WTC11 (cell line): Measurements from ENCODE around the gene SLC2A4. TPM values are rescaled to one million over a fixed set of nuclear protein-coding genes. Genes with fewer than 3 reads are reported as not detected.

Source experiments
- ATF1 ChIP-seq: sonication (generic); formaldehyde crosslinking; IDR thresholded peaks from 2 replicates; pipeline ENCODE4 v1.8.1; 2023; ENCODE audit warnings: mild to moderate bottlenecking, moderate library complexity, missing genetic modification reagents
- ETV6 ChIP-seq: sonication (generic); formaldehyde crosslinking; IDR thresholded peaks from 2 replicates; pipeline ENCODE4 v1.8.1; 2022; ENCODE audit warnings: mild to moderate bottlenecking, missing genetic modification reagents
- JUN ChIP-seq: sonication (generic); formaldehyde crosslinking; IDR thresholded peaks from 2 replicates; pipeline ENCODE4 v1.8.0; 2023; ENCODE audit warnings: mild to moderate bottlenecking, missing genetic modification reagents
- NFYB ChIP-seq: sonication (generic); formaldehyde crosslinking; conservative IDR thresholded peaks from 2 replicates; pipeline ENCODE4 v1.8.0; 2022; ENCODE audit warnings: low read depth, missing genetic modification reagents
- NR1H2 ChIP-seq: sonication (generic); formaldehyde crosslinking; IDR thresholded peaks from 2 replicates; pipeline ENCODE4 v1.9.0; 2021; ENCODE audit warnings: mild to moderate bottlenecking, moderate library complexity, missing genetic modification reagents
- PRRX2 ChIP-seq: fragments of 250-450 bp; sonication (Bioruptor Pico); IDR thresholded peaks from 2 replicates; pipeline ENCODE4 v1.8.0; 2021; ENCODE audit warnings: mild to moderate bottlenecking
- SMAD4 ChIP-seq: sonication (generic); formaldehyde crosslinking; IDR thresholded peaks from 2 replicates; pipeline ENCODE4 v1.8.0; 2022; ENCODE audit warnings: mild to moderate bottlenecking, missing genetic modification reagents
- TEAD1 ChIP-seq: sonication (generic); formaldehyde crosslinking; IDR thresholded peaks from 2 replicates; pipeline ENCODE4 v1.8.0; 2022; ENCODE audit warnings: mild to moderate bottlenecking, missing genetic modification reagents
- ZNF138 ChIP-seq: sonication (generic); formaldehyde crosslinking; conservative IDR thresholded peaks from 2 replicates; pipeline ENCODE4 v1.8.1; 2022; ENCODE audit warnings: mild to moderate bottlenecking, moderate library complexity, missing genetic modification reagents
- ZNF219 ChIP-seq: sonication (generic); formaldehyde crosslinking; IDR thresholded peaks from 2 replicates; pipeline ENCODE4 v1.8.0; 2023; ENCODE audit warnings: missing genetic modification reagents, mild to moderate bottlenecking, borderline replicate concordance
- ZNF317 ChIP-seq: sonication (generic); formaldehyde crosslinking; IDR thresholded peaks from 2 replicates; pipeline ENCODE4 v1.8.1; 2023; ENCODE audit warnings: low read depth, mild to moderate bottlenecking, moderate library complexity, missing genetic modification reagents, borderline replicate concordance
- ZNF396 ChIP-seq: fragments of 250-450 bp; sonication (Bioruptor Pico); IDR thresholded peaks from 2 replicates; pipeline ENCODE4 v1.8.0; 2021; ENCODE audit warnings: mild to moderate bottlenecking, moderate library complexity, borderline replicate concordance
- total RNA-seq: library from RNA; stranded (reverse); gene quantifications from 3 replicates; pipeline ENCODE4 v1.2.3, GENCODE V29; 2021
- TF ChIP-seq, protein P1 (sequence below): fragments of 200-600 bp; IDR thresholded peaks from 2 replicates; pipeline ENCODE4 v1.8.0; 2022; ENCODE audit warnings: antibody characterized with exemption
- TF ChIP-seq, protein P2 (sequence below): sonication (generic); formaldehyde crosslinking; IDR thresholded peaks from 2 replicates; pipeline ENCODE4 v1.8.0; 2022; ENCODE audit warnings: missing genetic modification reagents
- TF ChIP-seq, protein P3 (sequence below): sonication (generic); formaldehyde crosslinking; IDR thresholded peaks from 2 replicates; pipeline ENCODE4 v1.8.0; 2022; ENCODE audit warnings: mild to moderate bottlenecking, missing genetic modification reagents
- TF ChIP-seq, protein P4 (sequence below): fragments of 250-450 bp; sonication (Bioruptor Pico); IDR thresholded peaks from 2 replicates; pipeline ENCODE4 v1.9.0; 2021; ENCODE audit warnings: mild to moderate bottlenecking, borderline replicate concordance
- TF ChIP-seq, protein P5 (sequence below): sonication (generic); formaldehyde crosslinking; IDR thresholded peaks from 2 replicates; pipeline ENCODE4 v1.8.1; 2022; ENCODE audit warnings: missing genetic modification reagents, borderline replicate concordance
- TF ChIP-seq, protein P6 (sequence below): sonication (generic); formaldehyde crosslinking; IDR thresholded peaks from 2 replicates; pipeline ENCODE4 v1.8.0; 2022; ENCODE audit warnings: mild to moderate bottlenecking, missing genetic modification reagents
- TF ChIP-seq, protein P7 (sequence below): sonication (generic); formaldehyde crosslinking; conservative IDR thresholded peaks from 2 replicates; pipeline ENCODE4 v1.8.1; 2022; ENCODE audit warnings: mild to moderate bottlenecking, missing genetic modification reagents
- TF ChIP-seq, protein P8 (sequence below): sonication (generic); formaldehyde crosslinking; IDR thresholded peaks from 2 replicates; pipeline ENCODE4 v1.8.1; 2023; ENCODE audit warnings: mild to moderate bottlenecking, missing genetic modification reagents, borderline replicate concordance
- TF ChIP-seq, protein P9 (sequence below): sonication (generic); formaldehyde crosslinking; IDR thresholded peaks from 2 replicates; pipeline ENCODE4 v1.8.1; 2022; ENCODE audit warnings: mild to moderate bottlenecking, moderate library complexity, missing genetic modification reagents

SLC2A4 gene
- total RNA-seq, 1 experiment from 2014 or later, result 6.4 TPM

DNA sequence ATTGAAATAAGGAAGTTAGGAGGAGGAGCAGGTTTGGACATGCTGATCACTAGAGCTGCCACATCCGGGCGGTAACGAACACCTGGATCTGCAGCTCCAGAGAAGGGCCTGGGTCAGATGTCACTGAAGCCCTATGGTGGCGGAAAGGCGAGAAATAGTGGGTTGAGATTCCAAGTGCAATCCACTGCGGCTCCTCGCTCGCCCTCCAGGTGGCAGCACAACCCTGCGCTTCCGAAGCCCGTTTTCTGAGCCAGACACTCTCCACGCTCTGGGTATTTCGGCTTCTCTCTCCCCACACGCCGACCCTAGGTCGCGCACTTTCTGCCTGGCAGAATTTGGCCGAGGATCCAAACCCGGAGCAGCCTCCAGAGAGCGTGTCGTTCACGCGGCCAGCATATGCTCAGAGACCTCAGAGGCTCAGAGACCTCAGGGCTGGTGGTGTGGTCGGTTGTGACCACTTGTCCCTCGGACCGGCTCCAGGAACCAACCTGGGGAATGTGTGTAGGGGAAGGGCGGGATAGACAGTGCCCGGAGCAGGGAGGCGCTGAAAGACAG, 922 bp upstream of the SLC2A4 start (continued):
- TF ChIP-seq, protein P1, sequence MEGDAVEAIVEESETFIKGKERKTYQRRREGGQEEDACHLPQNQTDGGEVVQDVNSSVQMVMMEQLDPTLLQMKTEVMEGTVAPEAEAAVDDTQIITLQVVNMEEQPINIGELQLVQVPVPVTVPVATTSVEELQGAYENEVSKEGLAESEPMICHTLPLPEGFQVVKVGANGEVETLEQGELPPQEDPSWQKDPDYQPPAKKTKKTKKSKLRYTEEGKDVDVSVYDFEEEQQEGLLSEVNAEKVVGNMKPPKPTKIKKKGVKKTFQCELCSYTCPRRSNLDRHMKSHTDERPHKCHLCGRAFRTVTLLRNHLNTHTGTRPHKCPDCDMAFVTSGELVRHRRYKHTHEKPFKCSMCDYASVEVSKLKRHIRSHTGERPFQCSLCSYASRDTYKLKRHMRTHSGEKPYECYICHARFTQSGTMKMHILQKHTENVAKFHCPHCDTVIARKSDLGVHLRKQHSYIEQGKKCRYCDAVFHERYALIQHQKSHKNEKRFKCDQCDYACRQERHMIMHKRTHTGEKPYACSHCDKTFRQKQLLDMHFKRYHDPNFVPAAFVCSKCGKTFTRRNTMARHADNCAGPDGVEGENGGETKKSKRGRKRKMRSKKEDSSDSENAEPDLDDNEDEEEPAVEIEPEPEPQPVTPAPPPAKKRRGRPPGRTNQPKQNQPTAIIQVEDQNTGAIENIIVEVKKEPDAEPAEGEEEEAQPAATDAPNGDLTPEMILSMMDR, result peak; percentile 77
- TF ChIP-seq NFYB (CRISPR knock-in tag) (no peak), PRRX2 (CRISPR knock-in tag) (no peak), SMAD4 (no peak), ZNF317 (no peak), TEAD1 (CRISPR knock-in tag) (peak; percentile 90; the same call in 1 of the 2 replicates), JUN (no peak), ZNF138 (no peak), ZNF219 (CRISPR knock-in tag) (no peak), ATF1 (CRISPR knock-in tag) (no peak), ZNF396 (no peak), ETV6 (CRISPR knock-in tag) (peak; percentile 87), NR1H2 (CRISPR knock-in tag) (no peak)
- TF ChIP-seq, protein P2, sequence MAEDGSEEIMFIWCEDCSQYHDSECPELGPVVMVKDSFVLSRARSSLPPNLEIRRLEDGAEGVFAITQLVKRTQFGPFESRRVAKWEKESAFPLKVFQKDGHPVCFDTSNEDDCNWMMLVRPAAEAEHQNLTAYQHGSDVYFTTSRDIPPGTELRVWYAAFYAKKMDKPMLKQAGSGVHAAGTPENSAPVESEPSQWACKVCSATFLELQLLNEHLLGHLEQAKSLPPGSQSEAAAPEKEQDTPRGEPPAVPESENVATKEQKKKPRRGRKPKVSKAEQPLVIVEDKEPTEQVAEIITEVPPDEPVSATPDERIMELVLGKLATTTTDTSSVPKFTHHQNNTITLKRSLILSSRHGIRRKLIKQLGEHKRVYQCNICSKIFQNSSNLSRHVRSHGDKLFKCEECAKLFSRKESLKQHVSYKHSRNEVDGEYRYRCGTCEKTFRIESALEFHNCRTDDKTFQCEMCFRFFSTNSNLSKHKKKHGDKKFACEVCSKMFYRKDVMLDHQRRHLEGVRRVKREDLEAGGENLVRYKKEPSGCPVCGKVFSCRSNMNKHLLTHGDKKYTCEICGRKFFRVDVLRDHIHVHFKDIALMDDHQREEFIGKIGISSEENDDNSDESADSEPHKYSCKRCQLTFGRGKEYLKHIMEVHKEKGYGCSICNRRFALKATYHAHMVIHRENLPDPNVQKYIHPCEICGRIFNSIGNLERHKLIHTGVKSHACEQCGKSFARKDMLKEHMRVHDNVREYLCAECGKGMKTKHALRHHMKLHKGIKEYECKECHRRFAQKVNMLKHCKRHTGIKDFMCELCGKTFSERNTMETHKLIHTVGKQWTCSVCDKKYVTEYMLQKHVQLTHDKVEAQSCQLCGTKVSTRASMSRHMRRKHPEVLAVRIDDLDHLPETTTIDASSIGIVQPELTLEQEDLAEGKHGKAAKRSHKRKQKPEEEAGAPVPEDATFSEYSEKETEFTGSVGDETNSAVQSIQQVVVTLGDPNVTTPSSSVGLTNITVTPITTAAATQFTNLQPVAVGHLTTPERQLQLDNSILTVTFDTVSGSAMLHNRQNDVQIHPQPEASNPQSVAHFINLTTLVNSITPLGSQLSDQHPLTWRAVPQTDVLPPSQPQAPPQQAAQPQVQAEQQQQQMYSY, result peak; percentile 97
- TF ChIP-seq, protein P3, sequence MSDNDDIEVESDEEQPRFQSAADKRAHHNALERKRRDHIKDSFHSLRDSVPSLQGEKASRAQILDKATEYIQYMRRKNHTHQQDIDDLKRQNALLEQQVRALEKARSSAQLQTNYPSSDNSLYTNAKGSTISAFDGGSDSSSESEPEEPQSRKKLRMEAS (CRISPR knock-in tag), result peak; percentile 87
- TF ChIP-seq, protein P4, sequence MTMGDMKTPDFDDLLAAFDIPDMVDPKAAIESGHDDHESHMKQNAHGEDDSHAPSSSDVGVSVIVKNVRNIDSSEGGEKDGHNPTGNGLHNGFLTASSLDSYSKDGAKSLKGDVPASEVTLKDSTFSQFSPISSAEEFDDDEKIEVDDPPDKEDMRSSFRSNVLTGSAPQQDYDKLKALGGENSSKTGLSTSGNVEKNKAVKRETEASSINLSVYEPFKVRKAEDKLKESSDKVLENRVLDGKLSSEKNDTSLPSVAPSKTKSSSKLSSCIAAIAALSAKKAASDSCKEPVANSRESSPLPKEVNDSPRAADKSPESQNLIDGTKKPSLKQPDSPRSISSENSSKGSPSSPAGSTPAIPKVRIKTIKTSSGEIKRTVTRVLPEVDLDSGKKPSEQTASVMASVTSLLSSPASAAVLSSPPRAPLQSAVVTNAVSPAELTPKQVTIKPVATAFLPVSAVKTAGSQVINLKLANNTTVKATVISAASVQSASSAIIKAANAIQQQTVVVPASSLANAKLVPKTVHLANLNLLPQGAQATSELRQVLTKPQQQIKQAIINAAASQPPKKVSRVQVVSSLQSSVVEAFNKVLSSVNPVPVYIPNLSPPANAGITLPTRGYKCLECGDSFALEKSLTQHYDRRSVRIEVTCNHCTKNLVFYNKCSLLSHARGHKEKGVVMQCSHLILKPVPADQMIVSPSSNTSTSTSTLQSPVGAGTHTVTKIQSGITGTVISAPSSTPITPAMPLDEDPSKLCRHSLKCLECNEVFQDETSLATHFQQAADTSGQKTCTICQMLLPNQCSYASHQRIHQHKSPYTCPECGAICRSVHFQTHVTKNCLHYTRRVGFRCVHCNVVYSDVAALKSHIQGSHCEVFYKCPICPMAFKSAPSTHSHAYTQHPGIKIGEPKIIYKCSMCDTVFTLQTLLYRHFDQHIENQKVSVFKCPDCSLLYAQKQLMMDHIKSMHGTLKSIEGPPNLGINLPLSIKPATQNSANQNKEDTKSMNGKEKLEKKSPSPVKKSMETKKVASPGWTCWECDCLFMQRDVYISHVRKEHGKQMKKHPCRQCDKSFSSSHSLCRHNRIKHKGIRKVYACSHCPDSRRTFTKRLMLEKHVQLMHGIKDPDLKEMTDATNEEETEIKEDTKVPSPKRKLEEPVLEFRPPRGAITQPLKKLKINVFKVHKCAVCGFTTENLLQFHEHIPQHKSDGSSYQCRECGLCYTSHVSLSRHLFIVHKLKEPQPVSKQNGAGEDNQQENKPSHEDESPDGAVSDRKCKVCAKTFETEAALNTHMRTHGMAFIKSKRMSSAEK (CRISPR knock-in tag), result no peak
- TF ChIP-seq, protein P5, sequence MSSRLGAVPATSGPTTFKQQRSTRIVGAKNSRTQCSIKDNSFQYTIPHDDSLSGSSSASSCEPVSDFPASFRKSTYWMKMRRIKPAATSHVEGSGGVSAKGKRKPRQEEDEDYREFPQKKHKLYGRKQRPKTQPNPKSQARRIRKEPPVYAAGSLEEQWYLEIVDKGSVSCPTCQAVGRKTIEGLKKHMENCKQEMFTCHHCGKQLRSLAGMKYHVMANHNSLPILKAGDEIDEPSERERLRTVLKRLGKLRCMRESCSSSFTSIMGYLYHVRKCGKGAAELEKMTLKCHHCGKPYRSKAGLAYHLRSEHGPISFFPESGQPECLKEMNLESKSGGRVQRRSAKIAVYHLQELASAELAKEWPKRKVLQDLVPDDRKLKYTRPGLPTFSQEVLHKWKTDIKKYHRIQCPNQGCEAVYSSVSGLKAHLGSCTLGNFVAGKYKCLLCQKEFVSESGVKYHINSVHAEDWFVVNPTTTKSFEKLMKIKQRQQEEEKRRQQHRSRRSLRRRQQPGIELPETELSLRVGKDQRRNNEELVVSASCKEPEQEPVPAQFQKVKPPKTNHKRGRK (CRISPR knock-in tag), result no peak
- TF ChIP-seq, protein P6, sequence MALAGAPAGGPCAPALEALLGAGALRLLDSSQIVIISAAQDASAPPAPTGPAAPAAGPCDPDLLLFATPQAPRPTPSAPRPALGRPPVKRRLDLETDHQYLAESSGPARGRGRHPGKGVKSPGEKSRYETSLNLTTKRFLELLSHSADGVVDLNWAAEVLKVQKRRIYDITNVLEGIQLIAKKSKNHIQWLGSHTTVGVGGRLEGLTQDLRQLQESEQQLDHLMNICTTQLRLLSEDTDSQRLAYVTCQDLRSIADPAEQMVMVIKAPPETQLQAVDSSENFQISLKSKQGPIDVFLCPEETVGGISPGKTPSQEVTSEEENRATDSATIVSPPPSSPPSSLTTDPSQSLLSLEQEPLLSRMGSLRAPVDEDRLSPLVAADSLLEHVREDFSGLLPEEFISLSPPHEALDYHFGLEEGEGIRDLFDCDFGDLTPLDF (CRISPR knock-in tag), result no peak
- TF ChIP-seq, protein P7, sequence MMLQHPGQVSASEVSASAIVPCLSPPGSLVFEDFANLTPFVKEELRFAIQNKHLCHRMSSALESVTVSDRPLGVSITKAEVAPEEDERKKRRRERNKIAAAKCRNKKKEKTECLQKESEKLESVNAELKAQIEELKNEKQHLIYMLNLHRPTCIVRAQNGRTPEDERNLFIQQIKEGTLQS (CRISPR knock-in tag), result no peak
- TF ChIP-seq, protein P8, sequence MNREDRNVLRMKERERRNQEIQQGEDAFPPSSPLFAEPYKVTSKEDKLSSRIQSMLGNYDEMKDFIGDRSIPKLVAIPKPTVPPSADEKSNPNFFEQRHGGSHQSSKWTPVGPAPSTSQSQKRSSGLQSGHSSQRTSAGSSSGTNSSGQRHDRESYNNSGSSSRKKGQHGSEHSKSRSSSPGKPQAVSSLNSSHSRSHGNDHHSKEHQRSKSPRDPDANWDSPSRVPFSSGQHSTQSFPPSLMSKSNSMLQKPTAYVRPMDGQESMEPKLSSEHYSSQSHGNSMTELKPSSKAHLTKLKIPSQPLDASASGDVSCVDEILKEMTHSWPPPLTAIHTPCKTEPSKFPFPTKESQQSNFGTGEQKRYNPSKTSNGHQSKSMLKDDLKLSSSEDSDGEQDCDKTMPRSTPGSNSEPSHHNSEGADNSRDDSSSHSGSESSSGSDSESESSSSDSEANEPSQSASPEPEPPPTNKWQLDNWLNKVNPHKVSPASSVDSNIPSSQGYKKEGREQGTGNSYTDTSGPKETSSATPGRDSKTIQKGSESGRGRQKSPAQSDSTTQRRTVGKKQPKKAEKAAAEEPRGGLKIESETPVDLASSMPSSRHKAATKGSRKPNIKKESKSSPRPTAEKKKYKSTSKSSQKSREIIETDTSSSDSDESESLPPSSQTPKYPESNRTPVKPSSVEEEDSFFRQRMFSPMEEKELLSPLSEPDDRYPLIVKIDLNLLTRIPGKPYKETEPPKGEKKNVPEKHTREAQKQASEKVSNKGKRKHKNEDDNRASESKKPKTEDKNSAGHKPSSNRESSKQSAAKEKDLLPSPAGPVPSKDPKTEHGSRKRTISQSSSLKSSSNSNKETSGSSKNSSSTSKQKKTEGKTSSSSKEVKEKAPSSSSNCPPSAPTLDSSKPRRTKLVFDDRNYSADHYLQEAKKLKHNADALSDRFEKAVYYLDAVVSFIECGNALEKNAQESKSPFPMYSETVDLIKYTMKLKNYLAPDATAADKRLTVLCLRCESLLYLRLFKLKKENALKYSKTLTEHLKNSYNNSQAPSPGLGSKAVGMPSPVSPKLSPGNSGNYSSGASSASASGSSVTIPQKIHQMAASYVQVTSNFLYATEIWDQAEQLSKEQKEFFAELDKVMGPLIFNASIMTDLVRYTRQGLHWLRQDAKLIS (CRISPR knock-in tag), result peak; percentile 60; the same call in 1 of the 2 replicates
- TF ChIP-seq, protein P9, sequence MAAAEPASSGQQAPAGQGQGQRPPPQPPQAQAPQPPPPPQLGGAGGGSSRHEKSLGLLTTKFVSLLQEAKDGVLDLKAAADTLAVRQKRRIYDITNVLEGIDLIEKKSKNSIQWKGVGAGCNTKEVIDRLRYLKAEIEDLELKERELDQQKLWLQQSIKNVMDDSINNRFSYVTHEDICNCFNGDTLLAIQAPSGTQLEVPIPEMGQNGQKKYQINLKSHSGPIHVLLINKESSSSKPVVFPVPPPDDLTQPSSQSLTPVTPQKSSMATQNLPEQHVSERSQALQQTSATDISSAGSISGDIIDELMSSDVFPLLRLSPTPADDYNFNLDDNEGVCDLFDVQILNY (CRISPR knock-in tag), result 0 out of 2 replicates have a peak, but pooled peaks have one; percentile 40
